Measurements from ENCODE around the gene HOXA5. TPM values are rescaled to one million over a fixed set of nuclear protein-coding genes. Genes with fewer than 3 reads are reported as not detected.

The HOXA5 gene
- total RNA-seq, 1 experiment from 2014 or later: 0.81 TPM

DNA sequence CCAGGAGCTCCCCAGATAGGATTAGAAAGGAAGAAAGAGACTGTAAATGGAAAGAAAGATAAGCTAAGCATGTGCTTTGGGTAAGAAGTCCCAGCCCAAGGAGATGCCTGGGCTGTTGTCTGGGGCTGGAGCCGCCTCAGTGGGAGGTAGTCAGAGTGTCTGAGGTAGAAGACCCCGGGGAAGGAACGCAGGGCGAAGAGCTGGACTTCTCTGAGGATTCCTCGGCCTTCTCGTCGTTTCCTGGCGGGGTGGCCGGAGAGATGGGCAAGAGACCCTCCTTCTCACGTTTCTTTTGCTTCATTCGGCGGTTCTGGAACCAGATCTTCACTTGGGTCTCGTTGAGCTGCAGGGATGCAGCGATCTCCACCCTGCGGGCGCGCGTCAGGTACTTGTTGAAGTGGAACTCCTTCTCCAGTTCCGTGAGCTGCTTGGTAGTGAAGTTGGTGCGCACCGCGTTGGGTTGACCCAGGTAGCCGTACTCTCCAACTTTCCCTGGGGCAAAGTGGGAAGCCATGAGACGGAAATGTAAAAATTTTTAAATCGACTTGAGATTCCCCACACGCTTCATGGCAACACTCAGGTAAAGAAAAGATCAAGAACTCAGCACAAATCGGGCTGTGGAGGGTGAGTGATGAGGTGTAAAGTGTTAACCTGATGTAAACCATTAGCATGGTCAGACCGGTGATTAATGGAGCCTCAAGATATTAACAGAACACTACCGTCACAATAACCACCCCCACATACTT, 49.0 kb downstream of the HOXA5 start:
- in situ Hi-C loops (cut with HindIII; ENCODE audit: low sequenced_read_pairs): no loop called here
- no peak for DNase-seq (ENCODE audit: low spot score)

DNA sequence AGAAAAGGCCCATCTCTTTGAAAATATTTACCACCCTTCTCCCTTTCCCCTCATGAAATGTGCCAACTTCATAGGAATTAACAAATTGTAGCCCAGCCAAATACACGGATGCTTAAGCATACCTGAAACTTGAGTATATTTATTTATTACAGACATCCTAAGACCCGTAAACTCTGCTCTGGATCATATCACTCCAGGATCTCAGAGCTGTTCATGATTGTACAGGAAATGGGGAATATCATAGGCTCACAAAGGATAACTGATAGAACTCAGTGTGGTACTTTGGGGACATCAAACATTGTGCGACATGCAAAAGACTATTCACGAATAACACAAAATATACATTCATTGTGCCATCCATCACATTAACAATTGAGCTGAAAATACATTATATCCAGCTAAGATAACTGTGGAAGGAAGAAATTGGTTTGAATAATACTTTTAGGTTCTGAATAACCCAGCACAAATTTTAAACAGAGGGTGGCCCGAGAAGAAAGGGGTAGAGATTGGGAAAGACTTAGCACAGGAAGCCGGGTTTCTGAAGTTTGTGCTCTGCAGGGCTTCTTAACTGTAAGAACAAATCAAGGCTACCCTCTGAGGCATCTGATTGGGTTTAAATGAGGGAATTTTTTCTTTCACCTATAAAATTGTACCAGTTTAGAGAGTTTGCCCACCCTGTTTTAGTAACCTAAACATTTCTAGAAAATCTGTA, 50.1 kb downstream of the HOXA5 start:
- in situ Hi-C loops (cut with HindIII; ENCODE audit: low sequenced_read_pairs): no loop called here
- DNase-seq (ENCODE audit: low spot score): no peak

DNA sequence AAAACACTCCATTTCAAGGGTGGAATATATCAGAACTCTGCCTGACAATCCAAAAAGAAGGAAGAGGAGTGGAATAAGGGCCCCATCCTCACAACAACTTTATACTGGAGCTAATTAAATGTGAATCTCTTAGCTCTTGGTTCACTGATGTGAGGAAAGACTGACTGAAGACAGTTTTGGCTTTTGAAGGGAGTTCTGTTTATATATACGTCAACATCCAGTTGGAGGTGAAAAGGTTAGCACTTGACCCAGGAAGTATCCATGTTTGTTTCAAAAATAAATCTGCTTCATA, 50.7 kb downstream of the HOXA5 start:
- DNase-seq (ENCODE audit: low spot score): no peak
- in situ Hi-C loops (cut with HindIII; ENCODE audit: low sequenced_read_pairs): no loop called here

DNA sequence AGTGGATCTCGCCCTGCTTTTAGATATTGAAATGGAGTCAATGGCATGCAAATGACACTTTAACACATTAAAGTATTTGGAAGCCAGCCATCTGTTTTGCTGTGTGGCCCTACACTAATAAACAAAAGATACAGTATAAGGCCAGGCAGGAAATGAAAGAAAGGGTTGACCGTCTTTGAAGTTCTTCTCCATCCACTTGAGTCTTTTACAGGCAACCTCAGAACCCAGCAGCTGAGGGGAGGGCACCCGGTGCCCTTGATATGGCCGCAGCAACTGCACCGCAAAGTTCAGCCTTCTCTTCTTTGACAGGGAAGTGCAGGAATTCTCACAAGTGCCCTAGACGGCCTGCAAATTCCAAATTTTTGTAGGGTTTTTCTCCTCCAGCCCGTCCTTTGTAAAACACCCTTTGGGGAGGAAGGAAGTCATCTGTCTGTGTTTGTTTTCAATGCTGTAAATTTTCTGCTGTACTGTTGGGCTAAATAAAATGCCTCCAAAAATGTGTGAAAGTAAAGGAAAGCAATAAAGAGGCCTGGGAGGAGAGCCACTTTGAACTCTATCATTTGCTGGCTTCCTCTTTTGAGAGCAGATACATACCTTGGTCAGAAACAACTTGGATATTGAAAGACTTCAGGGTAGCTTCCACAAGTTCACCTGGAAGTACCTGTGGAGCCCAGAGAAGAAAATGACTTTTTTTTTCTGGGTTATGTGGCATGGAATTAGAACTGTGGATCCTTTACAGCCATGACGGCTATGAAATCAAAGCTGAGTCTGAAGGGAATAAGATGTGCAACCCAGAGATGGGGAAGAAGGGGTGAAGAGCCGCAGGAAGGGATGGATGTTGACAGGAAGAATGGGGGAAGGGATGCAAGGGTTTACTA, 51.3 kb downstream of the HOXA5 start:
- no peak for DNase-seq (ENCODE audit: low spot score)
- in situ Hi-C loops (cut with HindIII; ENCODE audit: low sequenced_read_pairs): no loop called here

DNA sequence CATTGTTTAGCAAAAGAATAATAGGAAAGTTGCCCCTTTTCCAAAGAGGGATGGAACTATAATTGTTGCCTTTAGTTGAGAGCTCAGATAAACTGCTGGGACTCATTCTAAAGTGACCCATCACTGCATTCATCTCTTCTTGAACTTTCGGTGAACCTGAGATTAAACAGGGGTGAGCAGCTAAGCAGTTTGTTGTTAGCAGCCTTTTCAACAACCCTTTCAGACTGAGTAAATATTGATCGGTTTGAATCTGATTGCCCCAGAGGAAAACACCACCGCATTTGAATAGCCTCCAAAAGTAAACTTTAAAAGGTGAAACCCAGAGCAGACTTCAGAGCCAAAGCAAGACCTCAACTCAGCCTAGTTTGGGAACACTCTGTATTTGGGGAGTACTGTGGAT, 52.4 kb downstream of the HOXA5 start:
- DNase-seq (ENCODE audit: low spot score): no peak
- in situ Hi-C loops (cut with HindIII; ENCODE audit: low sequenced_read_pairs): no loop called here

Other genes with a start within 250 kb of the HOXA5 start
- gene HOXA1, start 47.7 kb downstream of the HOXA5 start, total RNA-seq (2014; rRNA removed; shearing (Covaris generic)): 11.8 and 15.5 TPM in 2 replicates
- gene HOXA2, start 41.0 kb downstream of the HOXA5 start, total RNA-seq (2014; rRNA removed; shearing (Covaris generic)): not detected in 2 replicates
- gene HOXA4, start 12.9 kb downstream of the HOXA5 start, total RNA-seq (2014; rRNA removed; shearing (Covaris generic)): not detected in 2 replicates
- gene HOXA6, start 4.1 kb upstream of the HOXA5 start, total RNA-seq (2014; rRNA removed; shearing (Covaris generic)): 5.1 TPM in 1 of 2 replicates, not detected in the other
- gene HOXA3, start 8.9 kb upstream of the HOXA5 start, total RNA-seq (2014; rRNA removed; shearing (Covaris generic)): 2.2 TPM in 1 of 2 replicates, not detected in the other
- 4.4 and 7.1 TPM in 2 replicates for gene HOXA7, start 13.0 kb upstream of the HOXA5 start, total RNA-seq (2014; rRNA removed; shearing (Covaris generic))
- 66.5 and 71.2 TPM in 2 replicates for gene HOXA9, start 21.9 kb upstream of the HOXA5 start, total RNA-seq (2014; rRNA removed; shearing (Covaris generic))
- gene HOXA10, start 30.6 kb upstream of the HOXA5 start, total RNA-seq (2014; rRNA removed; shearing (Covaris generic)): 10.3 and 23.0 TPM in 2 replicates
- 9.3 and 11.6 TPM in 2 replicates for gene HOXA11, start 41.6 kb upstream of the HOXA5 start, total RNA-seq (2014; rRNA removed; shearing (Covaris generic))
- 0.37 TPM in 1 of 2 replicates, not detected in the other for gene HOXA13, start 56.4 kb upstream of the HOXA5 start, total RNA-seq (2014; rRNA removed; shearing (Covaris generic))
- gene EVX1, start 99.1 kb upstream of the HOXA5 start, total RNA-seq (2014; rRNA removed; shearing (Covaris generic)): not detected in 2 replicates

All from G401 (cell line).